Stimulated activated CD4-positive, alpha-beta T cell treated with anti-CD3 and anti-CD28 coated beads, TNF-alpha, amount 100 ng/mL, for 4 hours (primary cell): ENCODE data around the gene ARSK.

Experiments used
- DNase-seq, 3 experiments: peaks; one replicate each; pipeline ENCODE4 v3.0.0-alpha.2; 2020; ENCODE audit warnings: low read depth in 3 of 3

Gene ARSK

GRCh38 chr5:95554647-95555548 lies at the start of gene ARSK, which contains the start of gene SKIC3:
Gene ARSK (plus strand): TSS chr5:95555101. CDS start chr5:95555279, 178 bp downstream.
Gene SKIC3 (minus strand): TSS chr5:95554977. CDS start chr5:95547150, 7,827 bp downstream.
- peak; percentile 69 to 87 (median 84) for DNase-seq

GRCh38 chr5:95508550-95508949 lies 46.4 kb upstream of the ARSK start:
- no peak for DNase-seq

- DNase-seq: no peak
Measured at GRCh38 chr5:95511606-95512005, 43.3 kb upstream of the ARSK start.

GRCh38 chr5:95518417-95518816 lies 36.5 kb upstream of the ARSK start:
- no peak for DNase-seq

GRCh38 chr5:95519151-95519550 lies 35.8 kb upstream of the ARSK start:
- DNase-seq: no peak

GRCh38 chr5:95519681-95520080 lies 35.2 kb upstream of the ARSK start:
- no peak for DNase-seq

- no peak for DNase-seq
Measured at GRCh38 chr5:95520206-95520605, 34.7 kb upstream of the ARSK start.

- no peak for DNase-seq
Measured at GRCh38 chr5:95524423-95524822, 30.5 kb upstream of the ARSK start.

- DNase-seq: no peak
Measured at GRCh38 chr5:95526871-95527270, 28.0 kb upstream of the ARSK start.

GRCh38 chr5:95528565-95528964 lies 26.3 kb upstream of the ARSK start:
- no peak for DNase-seq

GRCh38 chr5:95530416-95530815 lies 24.5 kb upstream of the ARSK start:
- no peak for DNase-seq

- no peak for DNase-seq
Measured at GRCh38 chr5:95531491-95531890, 23.4 kb upstream of the ARSK start.

- no peak for DNase-seq
Measured at GRCh38 chr5:95532415-95532814, 22.5 kb upstream of the ARSK start.

- DNase-seq: no peak
Measured at GRCh38 chr5:95533106-95533505, 21.8 kb upstream of the ARSK start.

GRCh38 chr5:95533761-95534160 lies 21.1 kb upstream of the ARSK start:
- DNase-seq: no peak

- no peak for DNase-seq
Measured at GRCh38 chr5:95537501-95537900, 17.4 kb upstream of the ARSK start.

GRCh38 chr5:95543017-95543705 lies 11.7 kb upstream of the ARSK start:
- no peak for DNase-seq

- DNase-seq: no peak
Measured at GRCh38 chr5:95549030-95549429, 5.9 kb upstream of the ARSK start.

GRCh38 chr5:95554331-95554646 lies 612 bp upstream of the ARSK start:
- DNase-seq: no peak

GRCh38 chr5:95555553-95555952 lies 652 bp downstream of the ARSK start:
- no peak for DNase-seq

GRCh38 chr5:95557841-95558240 lies 2.9 kb downstream of the ARSK start:
- no peak for DNase-seq

- DNase-seq: no peak
Measured at GRCh38 chr5:95562282-95562681, 7.4 kb downstream of the ARSK start.

- DNase-seq: no peak
Measured at GRCh38 chr5:95563367-95563766, 8.5 kb downstream of the ARSK start.
